DMS 273 treated with DMSO at 0.1 percent for 48 hours (cell line): ENCODE results near the gene FRMPD4.

Experiments
- DNase-seq: peaks from one replicate; lab custom pipeline; 2025; lab: John Stamatoyannopoulos, UW

FRMPD4 gene

GRCh38 chrX:12301288-12301687, 163.0 kb downstream of the FRMPD4 start:
- no peak for DNase-seq

- DNase-seq: no peak
Measured at GRCh38 chrX:12304261-12304660, 166.0 kb downstream of the FRMPD4 start.

- no peak for DNase-seq
Measured at GRCh38 chrX:12307961-12308360, 169.7 kb downstream of the FRMPD4 start.

- no peak for DNase-seq
Measured at GRCh38 chrX:12308420-12308819, 170.1 kb downstream of the FRMPD4 start.

GRCh38 chrX:12309040-12309743, 170.9 kb downstream of the FRMPD4 start:
- DNase-seq: no peak

GRCh38 chrX:12309744-12310076, 171.4 kb downstream of the FRMPD4 start:
- DNase-seq: no peak

- no peak for DNase-seq
Measured at GRCh38 chrX:12314651-12315050, 176.4 kb downstream of the FRMPD4 start.

- DNase-seq: no peak
Measured at GRCh38 chrX:12315526-12315925, 177.3 kb downstream of the FRMPD4 start.

GRCh38 chrX:12319003-12319519, 180.8 kb downstream of the FRMPD4 start:
- DNase-seq: no peak

- no peak for DNase-seq
Measured at GRCh38 chrX:12319992-12320391, 181.7 kb downstream of the FRMPD4 start.

GRCh38 chrX:12322031-12322430, 183.8 kb downstream of the FRMPD4 start:
- DNase-seq: no peak

GRCh38 chrX:12325171-12325570, 186.9 kb downstream of the FRMPD4 start:
- DNase-seq: no peak

GRCh38 chrX:12327836-12328235, 189.6 kb downstream of the FRMPD4 start:
- no peak for DNase-seq

- DNase-seq: no peak
Measured at GRCh38 chrX:12329476-12329875, 191.2 kb downstream of the FRMPD4 start.

GRCh38 chrX:12330841-12331240, 192.6 kb downstream of the FRMPD4 start:
- no peak for DNase-seq

GRCh38 chrX:12332786-12333347, 194.6 kb downstream of the FRMPD4 start:
- DNase-seq: no peak

- DNase-seq: no peak
Measured at GRCh38 chrX:12339921-12340320, 201.6 kb downstream of the FRMPD4 start.

GRCh38 chrX:12344954-12345353, 206.7 kb downstream of the FRMPD4 start:
- no peak for DNase-seq

GRCh38 chrX:12349201-12349600, 210.9 kb downstream of the FRMPD4 start:
- no peak for DNase-seq

- no peak for DNase-seq
Measured at GRCh38 chrX:12352922-12353321, 214.6 kb downstream of the FRMPD4 start.

- no peak for DNase-seq
Measured at GRCh38 chrX:12360383-12360782, 222.1 kb downstream of the FRMPD4 start.

- DNase-seq: no peak
Measured at GRCh38 chrX:12360986-12361598, 222.8 kb downstream of the FRMPD4 start.

- DNase-seq: no peak
Measured at GRCh38 chrX:12363216-12363615, 224.9 kb downstream of the FRMPD4 start.
